ENCODE measurements around the gene FABP7.

DNA sequence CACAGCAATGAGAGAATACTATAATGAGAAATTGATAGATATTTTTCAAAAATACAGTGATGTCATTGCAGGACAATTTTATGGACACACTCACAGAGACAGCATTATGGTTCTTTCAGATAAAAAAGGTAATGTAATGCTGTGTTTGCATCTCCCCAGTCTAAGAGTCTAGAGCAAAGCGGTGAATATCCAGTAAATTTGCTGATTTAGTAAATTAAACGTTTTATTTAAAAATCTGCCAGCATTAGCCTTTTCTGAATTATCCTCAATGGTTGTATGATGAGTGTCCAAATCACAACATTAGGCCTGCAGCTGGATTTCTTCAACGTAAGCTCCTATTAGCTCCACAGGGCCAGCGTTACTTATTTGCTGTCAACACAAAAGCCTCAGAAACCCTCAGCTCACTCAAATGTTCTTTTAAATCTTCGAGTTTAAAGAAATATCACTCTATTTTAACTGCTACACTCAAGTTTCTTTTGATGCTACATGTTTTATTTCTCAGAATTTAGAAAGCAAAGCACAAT lies 25.5 kb downstream of the FABP7 start:
- TF ChIP-seq, protein P1, sequence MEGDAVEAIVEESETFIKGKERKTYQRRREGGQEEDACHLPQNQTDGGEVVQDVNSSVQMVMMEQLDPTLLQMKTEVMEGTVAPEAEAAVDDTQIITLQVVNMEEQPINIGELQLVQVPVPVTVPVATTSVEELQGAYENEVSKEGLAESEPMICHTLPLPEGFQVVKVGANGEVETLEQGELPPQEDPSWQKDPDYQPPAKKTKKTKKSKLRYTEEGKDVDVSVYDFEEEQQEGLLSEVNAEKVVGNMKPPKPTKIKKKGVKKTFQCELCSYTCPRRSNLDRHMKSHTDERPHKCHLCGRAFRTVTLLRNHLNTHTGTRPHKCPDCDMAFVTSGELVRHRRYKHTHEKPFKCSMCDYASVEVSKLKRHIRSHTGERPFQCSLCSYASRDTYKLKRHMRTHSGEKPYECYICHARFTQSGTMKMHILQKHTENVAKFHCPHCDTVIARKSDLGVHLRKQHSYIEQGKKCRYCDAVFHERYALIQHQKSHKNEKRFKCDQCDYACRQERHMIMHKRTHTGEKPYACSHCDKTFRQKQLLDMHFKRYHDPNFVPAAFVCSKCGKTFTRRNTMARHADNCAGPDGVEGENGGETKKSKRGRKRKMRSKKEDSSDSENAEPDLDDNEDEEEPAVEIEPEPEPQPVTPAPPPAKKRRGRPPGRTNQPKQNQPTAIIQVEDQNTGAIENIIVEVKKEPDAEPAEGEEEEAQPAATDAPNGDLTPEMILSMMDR (conservative IDR thresholded peaks at IDR 0.05 in 1 of 2, IDR thresholded peaks at IDR 0.05 in 1 of 2; ENCODE audit: extremely low read depth in 1 of 2, insufficient read depth in 1 of 2, low read depth in 1 of 2, low read length in 2 of 2), result no peak
- no peak for TF ChIP-seq EZH2 (IDR thresholded peaks at IDR 0.05; ENCODE audit: borderline replicate concordance, low read length)

All from mammary epithelial cell (primary cell).